Measurements from ENCODE around the gene LRRC26.

The LRRC26 gene

DNA sequence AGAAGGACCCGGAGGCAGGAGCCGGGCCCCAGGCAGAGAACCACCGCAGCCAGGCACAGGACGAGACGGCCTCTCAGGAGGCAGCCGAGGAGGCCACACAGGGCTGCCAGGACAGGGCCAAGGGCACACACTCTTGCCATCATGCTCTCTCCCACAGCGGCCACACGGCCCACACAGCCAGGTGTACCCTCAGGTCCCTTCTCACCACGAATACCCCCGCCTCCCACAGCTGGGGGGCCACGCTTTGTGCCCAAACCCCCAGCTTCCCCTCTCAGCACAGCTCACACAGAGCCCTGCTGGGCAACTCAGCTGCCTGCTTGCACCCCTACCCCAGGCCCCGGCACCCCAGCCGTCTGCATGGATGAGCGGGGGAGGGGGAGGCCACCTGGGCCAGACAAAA lies 23.9 kb upstream of the LRRC26 start:
- Histone ChIP-seq H3K36me3 (replicated peaks) (peaks cover 15% of the 10 kb centered on the region), H3K4me1 (peaks cover 18% of the 10 kb centered on the region), H3K27me3 (ENCODE audit: low read depth) (no peaks in the 10 kb centered on the region), H3K4me3 (no peak overlapping the region), H3K9me3 (no peaks in the 10 kb centered on the region)
- no peak for DNase-seq (ENCODE audit: low spot score in 2 of 2)
- in situ Hi-C loops (cut with MboI; ENCODE audit: low sequenced_read_pairs): no loop called here

GRCh38 chr9:137192859-137193258 lies 23.0 kb upstream of the LRRC26 start:
- in situ Hi-C loops (cut with MboI; ENCODE audit: low sequenced_read_pairs): no loop called here
- no peak overlapping the region for H3K4me3 ChIP-seq
- H3K4me1 ChIP-seq: peaks cover 9% of the 10 kb centered on the region
- no peaks in the 10 kb centered on the region for H3K9me3 ChIP-seq
- H3K36me3 ChIP-seq (replicated peaks): peaks cover 19% of the 10 kb centered on the region
- no peaks in the 10 kb centered on the region for H3K27me3 ChIP-seq (ENCODE audit: low read depth)
- no peak for DNase-seq (ENCODE audit: low spot score in 2 of 2)

DNA sequence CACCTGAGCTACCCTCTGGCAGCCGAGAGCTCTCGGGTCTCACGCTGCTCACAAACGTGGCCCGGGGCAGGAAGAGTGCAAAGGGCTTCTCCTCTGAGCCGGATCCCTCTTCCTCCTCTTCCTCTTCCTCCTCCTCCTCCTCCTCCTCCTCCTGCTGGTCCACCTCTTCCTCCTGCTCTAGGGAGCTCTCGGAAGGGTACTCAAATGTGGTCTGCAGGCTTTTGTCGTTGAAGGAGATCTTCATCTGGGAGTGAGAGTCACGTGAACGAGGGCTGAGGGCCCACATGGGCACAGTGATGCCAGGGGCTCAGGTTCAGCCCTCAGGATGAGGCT lies 22.6 kb upstream of the LRRC26 start:
- no peak overlapping the region for H3K4me3 ChIP-seq
- H3K9me3 ChIP-seq: no peaks in the 10 kb centered on the region
- in situ Hi-C loops (cut with MboI; ENCODE audit: low sequenced_read_pairs): no loop called here
- peaks cover 11% of the 10 kb centered on the region for H3K4me1 ChIP-seq
- H3K36me3 ChIP-seq (replicated peaks): peaks cover 19% of the 10 kb centered on the region
- H3K27me3 ChIP-seq (ENCODE audit: low read depth): no peaks in the 10 kb centered on the region
- no peak for DNase-seq (ENCODE audit: low spot score in 2 of 2)

DNA sequence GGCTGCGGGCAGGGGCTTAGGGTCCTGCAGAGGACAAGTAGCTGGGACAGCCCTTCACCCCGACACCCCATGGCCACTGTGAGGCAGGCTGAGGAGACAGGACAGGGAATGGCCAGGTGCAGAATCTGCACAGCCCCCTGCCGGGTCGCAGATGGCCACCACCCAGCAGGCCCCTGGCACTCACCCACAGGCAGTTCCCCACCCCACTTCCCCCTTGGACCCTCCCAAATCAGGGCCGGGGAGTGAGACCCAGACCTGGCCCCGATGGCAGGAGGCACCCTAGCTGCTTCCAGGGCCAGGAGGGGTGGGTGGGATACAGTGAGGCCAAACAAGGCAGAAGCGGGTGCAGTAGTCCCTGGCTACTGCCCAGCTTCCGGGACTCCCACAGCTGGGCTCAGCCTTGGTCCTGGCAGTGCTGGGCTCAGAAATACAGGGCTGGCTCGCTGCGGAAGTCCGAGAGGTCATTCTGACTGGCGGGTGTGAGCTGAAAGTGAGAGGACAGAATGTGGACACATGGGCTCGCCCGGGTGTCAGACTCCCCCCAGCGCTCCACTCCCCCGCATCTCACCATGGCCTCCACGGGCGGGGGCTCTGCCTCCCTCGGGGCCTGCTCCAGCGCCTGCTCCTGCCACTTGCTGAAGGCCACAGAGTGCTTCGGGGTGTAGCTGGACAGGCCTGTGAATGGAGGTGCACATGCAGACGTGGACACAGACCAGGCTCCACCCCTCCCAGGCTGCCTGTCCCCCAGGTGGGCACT lies 22.0 kb upstream of the LRRC26 start:
- DNase-seq (ENCODE audit: low spot score in 2 of 2): no peak
- Histone ChIP-seq H3K36me3 (replicated peaks) (peaks cover 19% of the 10 kb centered on the region), H3K9me3 (no peaks in the 10 kb centered on the region), H3K4me1 (peaks cover 16% of the 10 kb centered on the region), H3K4me3 (no peak overlapping the region), H3K27me3 (ENCODE audit: low read depth) (no peaks in the 10 kb centered on the region)
- in situ Hi-C loops (cut with MboI; ENCODE audit: low sequenced_read_pairs): no loop called here

DNA sequence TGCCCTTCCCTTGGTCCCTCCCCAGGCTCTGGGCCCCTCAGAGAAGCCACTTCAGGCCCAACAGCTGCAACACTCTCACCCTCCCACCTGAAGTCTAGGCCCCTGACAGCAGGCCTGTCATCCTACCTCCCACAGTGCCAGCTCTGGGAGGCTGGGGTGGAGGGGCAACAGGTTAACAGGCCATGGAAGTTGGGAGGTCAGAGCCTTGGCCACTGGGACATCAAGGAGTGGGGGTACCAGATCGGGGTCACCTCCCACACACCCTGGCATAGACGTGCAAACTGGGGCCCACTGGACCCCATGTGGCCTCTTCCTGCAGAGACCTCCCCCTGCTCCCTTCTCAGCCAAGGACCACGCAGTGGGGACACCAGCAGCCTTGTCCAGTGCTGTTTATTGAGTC lies 21.4 kb upstream of the LRRC26 start:
- Histone ChIP-seq H3K36me3 (replicated peaks) (peaks cover 21% of the 10 kb centered on the region), H3K27me3 (ENCODE audit: low read depth) (no peaks in the 10 kb centered on the region), H3K9me3 (no peaks in the 10 kb centered on the region), H3K4me1 (peaks cover 18% of the 10 kb centered on the region), H3K4me3 (no peak overlapping the region)
- no peak for DNase-seq (ENCODE audit: low spot score in 2 of 2)
- in situ Hi-C loops (cut with MboI; ENCODE audit: low sequenced_read_pairs): no loop called here

DNA sequence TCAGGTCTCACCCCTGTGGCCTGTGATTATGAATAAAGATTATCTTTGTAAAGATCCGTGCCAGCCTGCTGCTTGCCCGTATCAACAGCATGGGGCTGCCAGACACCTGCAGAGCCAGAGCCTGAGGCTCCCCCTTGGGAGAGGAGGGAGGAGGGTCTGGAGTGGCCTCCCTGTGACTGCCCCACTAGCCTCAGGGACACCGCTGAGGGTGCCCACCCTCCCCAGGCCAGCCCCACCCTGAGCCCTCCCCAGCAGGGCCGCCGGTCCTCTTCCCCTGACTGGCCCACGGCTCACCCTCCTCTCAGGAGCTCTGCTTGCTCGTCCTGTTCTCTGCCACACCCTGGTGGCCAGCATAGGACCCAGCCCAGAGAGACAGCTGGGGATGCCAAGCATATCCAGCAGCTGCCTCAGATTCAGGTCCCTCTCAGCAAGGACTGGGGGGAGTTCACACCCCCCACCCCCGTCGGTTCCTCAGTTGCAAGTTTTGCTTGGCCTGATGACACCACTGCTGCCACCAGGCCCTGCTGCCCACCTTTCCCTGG lies 20.5 kb upstream of the LRRC26 start:
- Histone ChIP-seq H3K27me3 (ENCODE audit: low read depth) (no peaks in the 10 kb centered on the region), H3K4me3 (no peak overlapping the region), H3K9me3 (no peaks in the 10 kb centered on the region), H3K36me3 (replicated peaks) (peaks cover 30% of the 10 kb centered on the region), H3K4me1 (peaks cover 18% of the 10 kb centered on the region)
- no peak for DNase-seq (ENCODE audit: low spot score in 2 of 2)
- in situ Hi-C loops (cut with MboI; ENCODE audit: low sequenced_read_pairs): no loop called here

DNA sequence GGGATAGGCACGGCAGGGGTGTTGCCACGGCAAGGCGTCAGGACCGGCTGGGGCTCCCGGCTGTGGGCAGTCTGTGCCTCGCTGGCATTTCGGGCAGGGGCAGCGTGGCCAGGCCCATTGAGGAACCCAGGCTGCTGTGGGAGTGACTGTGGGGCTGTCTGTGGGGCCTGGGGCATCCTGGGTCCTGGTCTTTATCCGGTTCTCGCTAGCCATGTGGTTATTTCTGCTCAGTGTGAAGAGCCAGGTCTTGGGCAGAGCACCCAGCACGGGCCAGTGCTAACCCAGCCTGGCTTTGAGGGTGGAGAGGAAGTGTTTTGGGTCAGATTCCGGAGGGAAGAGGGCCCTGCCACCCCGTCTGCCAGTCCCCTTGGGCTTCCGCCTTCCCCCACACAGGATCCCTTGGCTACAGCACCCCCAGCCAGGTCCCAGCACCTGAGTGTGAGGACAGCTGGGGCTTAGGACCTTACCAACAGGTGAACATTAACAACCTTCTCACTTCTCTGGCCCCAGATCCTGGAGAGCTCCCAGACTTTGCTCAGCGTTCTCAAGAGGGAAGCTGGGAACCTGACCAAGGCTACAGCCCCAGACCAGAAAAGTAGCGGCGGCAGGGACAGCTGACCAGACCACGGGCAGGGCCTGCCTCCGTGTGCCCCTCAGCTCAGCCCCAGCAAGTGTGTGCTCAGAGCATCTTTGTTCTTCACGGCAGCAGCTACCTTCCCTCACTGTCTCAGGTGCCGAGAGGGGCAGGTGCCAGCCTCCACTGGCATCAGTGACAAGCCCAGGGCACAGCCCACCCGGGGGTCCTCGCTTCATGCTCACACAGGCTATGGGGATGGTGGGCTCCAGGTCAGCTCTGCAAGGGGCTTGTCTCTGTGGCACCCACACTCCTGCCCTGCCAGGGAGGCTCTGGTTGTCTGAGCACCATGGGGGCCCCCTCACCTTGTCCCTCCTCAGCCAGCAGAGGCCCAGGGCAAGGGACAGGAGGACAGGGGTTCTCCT lies 19.7 kb upstream of the LRRC26 start:
- Histone ChIP-seq H3K4me1 (peaks cover 18% of the 10 kb centered on the region), H3K36me3 (replicated peaks) (peaks cover 32% of the 10 kb centered on the region), H3K9me3 (no peaks in the 10 kb centered on the region), H3K27me3 (ENCODE audit: low read depth) (no peaks in the 10 kb centered on the region), H3K4me3 (peak overlapping the region; percentile 100)
- no peak for DNase-seq (ENCODE audit: low spot score in 2 of 2)
- in situ Hi-C loops (cut with MboI; ENCODE audit: low sequenced_read_pairs): no loop called here

DNA sequence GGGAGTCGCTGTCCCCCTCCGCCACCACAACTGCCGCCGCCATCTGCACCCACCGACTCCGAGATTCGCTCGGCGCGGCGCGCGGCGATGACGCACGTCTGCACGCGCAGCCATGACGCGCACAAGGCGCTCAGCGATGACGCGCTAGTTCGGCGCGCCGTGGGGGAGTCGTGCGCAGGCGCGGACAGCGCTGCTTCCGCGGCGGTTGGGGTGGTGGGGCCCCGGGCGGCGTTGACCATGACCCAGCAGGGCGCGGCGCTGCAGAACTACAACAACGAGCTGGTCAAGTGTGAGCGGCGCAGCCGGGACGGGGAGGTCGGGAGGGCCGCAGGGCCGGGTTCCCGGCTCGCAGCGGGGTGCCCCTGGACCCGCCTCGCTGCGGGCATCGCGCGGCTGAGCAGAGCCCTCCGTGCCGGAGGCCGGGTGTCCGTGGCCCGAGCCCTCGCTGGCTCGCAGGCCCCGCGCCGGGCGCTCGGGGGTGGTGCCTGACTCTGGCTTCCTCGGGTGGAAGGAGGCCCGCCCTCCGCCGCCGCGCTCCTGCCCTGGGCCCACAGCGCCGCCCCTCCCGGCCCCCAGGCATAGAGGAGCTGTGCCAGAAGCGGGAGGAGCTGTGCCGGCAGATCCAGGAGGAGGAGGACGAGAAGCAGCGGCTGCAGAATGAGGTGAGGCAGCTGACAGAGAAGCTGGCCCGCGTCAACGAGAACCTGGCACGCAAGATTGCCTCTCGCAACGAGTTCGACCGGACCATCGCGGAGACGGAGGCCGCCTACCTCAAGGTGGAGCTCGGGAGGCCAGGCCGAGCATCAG lies 18.8 kb upstream of the LRRC26 start, which contains the start of the genes ANAPC2 and SSNA1:
Gene ANAPC2 (minus strand): TSS at position 71 of the 807 bp plus-strand sequence. CDS start 28 bp downstream, at position 43.
Gene SSNA1 (plus strand): TSS at position 187 of the 807 bp plus-strand sequence. CDS start 51 bp downstream, at position 238.
- H3K4me1 ChIP-seq: peaks cover 18% of the 10 kb centered on the region
- in situ Hi-C loops (cut with MboI; ENCODE audit: low sequenced_read_pairs): no loop called here
- H3K9me3 ChIP-seq: no peaks in the 10 kb centered on the region
- peak within 1 kb of the TSS; percentile 100 for H3K4me3 ChIP-seq
- DNase-seq (ENCODE audit: low spot score in 2 of 2): peak; percentile 72 to 94
- H3K27me3 ChIP-seq (ENCODE audit: low read depth): no peaks in the 10 kb centered on the region
- H3K36me3 ChIP-seq (replicated peaks): peaks cover 34% of the 10 kb centered on the region

GRCh38 chr9:137188086-137188489 lies 18.2 kb upstream of the LRRC26 start:
- peaks cover 18% of the 10 kb centered on the region for H3K4me1 ChIP-seq
- peaks cover 40% of the 10 kb centered on the region for H3K36me3 ChIP-seq (replicated peaks)
- H3K4me3 ChIP-seq: peak overlapping the region; percentile 100
- in situ Hi-C loops (cut with MboI; ENCODE audit: low sequenced_read_pairs): no loop called here
- no peaks in the 10 kb centered on the region for H3K27me3 ChIP-seq (ENCODE audit: low read depth)
- no peaks in the 10 kb centered on the region for H3K9me3 ChIP-seq
- DNase-seq (ENCODE audit: low spot score in 2 of 2): no peak

- peaks cover 46% of the 10 kb centered on the region for H3K36me3 ChIP-seq (replicated peaks)
- no peaks in the 10 kb centered on the region for H3K9me3 ChIP-seq
- no peaks in the 10 kb centered on the region for H3K27me3 ChIP-seq (ENCODE audit: low read depth)
- peaks cover 18% of the 10 kb centered on the region for H3K4me1 ChIP-seq
- peak overlapping the region; percentile 100 for H3K4me3 ChIP-seq
- in situ Hi-C loops (cut with MboI; ENCODE audit: low sequenced_read_pairs): no loop called here
- no peak for DNase-seq (ENCODE audit: low spot score in 2 of 2)
Observed at GRCh38 chr9:137187386-137187785, 17.5 kb upstream of the LRRC26 start.

DNA sequence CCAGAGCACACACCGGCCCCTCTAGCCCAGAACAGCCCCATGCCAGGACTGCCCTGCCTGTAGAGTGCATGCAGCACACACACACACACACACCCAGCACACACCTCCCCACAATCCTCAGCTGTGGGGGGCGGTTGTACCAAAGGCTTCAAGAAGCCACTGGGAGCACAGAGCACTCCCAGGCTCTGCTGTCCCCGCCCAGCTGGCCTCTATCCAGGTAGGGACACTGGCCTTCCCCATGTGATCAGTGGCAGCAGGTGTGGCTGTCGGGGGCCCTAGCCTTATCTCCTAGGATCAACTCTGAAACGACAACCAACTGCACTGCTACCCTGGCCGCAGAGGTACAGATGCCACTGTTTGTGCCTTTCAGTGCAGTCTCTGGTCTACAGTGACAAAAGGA lies 16.5 kb upstream of the LRRC26 start:
- no peak for DNase-seq (ENCODE audit: low spot score in 2 of 2)

DNA sequence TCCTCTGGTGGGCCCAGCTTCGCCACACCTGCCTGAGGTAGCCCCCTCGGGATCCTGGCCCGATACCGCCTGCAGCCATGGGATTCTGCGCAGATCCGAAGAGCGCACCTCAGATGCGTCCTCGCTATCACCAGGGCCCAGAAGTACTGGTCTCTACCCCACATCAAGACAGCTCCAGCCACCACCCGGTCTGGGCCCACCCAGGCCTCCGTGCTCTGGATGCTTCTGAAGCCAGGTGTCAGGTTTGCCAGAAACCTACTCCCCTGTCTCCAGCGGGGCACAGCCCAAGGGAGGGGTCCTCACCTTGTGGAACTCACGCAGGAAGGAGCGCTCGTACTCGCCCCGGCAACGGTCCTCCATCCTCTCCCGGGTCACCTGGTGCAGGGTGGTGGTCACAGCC lies 16.1 kb upstream of the LRRC26 start:
- Histone ChIP-seq H3K36me3 (replicated peaks) (peaks cover 54% of the 10 kb centered on the region), H3K4me3 (no peak overlapping the region)

More for the DNA sequence above, 16.5 kb upstream of the LRRC26 start:
- Histone ChIP-seq H3K4me1 (peaks cover 18% of the 10 kb centered on the region), H3K9me3 (no peaks in the 10 kb centered on the region), H3K36me3 (replicated peaks) (peaks cover 50% of the 10 kb centered on the region), H3K27me3 (ENCODE audit: low read depth) (no peaks in the 10 kb centered on the region), H3K4me3 (no peak overlapping the region)
- in situ Hi-C loops (cut with MboI; ENCODE audit: low sequenced_read_pairs): no loop called here

More for the DNA sequence above, 16.1 kb upstream of the LRRC26 start:
- no peaks in the 10 kb centered on the region for H3K9me3 ChIP-seq
- no peaks in the 10 kb centered on the region for H3K27me3 ChIP-seq (ENCODE audit: low read depth)
- peaks cover 18% of the 10 kb centered on the region for H3K4me1 ChIP-seq
- DNase-seq (ENCODE audit: low spot score in 2 of 2): no peak
- in situ Hi-C loops (cut with MboI; ENCODE audit: low sequenced_read_pairs): no loop called here

All from HAP-1 (cell line).